Measurements from ENCODE around the gene IL13RA1. TPM values are rescaled to one million over a fixed set of nuclear protein-coding genes. Genes with fewer than 3 reads are reported as not detected.

Gene IL13RA1
- total RNA-seq, 1 experiment from 2014 or later, result 14.4 TPM

DNA sequence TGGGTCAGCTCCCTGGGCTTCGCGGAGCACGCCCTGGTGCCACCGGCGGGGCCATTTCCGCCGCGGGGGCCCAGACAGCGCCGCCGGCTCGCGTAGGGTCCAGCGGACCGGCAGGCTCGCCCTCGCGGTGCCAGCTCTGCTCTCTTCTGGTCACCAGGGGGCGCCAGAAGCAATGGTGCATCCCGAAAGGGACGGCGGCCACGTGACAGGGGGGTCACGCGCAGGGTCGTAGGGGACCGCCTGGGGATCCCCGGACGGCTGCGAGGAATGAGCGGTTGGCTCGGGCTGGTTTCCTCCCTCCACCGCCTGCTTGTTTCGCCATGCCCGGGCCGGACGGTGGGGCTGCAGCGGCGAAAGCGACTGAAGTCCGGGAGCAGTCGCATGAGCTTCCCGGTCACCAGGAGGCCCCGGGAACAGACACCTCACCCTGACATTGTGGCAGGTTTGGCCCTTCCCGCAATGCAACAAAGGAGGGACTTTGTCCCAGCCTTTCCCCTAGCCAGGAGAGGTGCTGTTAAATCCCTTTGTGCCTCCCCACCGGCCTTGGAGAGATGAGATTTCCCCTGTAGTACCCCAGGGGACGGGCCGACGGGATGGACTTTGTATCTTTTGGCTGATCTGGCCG lies 112.0 kb downstream of the IL13RA1 start:
- H2BK15ac ChIP-seq (ENCODE audit: low read depth, low read length), result no peak overlapping the region

More for the DNA sequence above, 112.0 kb downstream of the IL13RA1 start:
- WGBS (ENCODE audit: extremely low coverage, insufficient read length, low lambda C conversion rate), result no CpG with 5 or more reads among the region's 50 CpGs
- H3K4me1 Mint-ChIP-seq, result peaks cover 0 to 3% of the 10 kb centered on the region in 2 experiments; a peak in 1 of 4 replicates
- Histone ChIP-seq H2AFZ (ENCODE audit: low read length) (no peak overlapping the region), H2BK20ac (ENCODE audit: low read depth, low read length, poor library complexity, severe bottlenecking) (no peak overlapping the region), H4K5ac (ENCODE audit: insufficient read length, low read depth, low read length) (no peak overlapping the region), H2BK120ac (ENCODE audit: low read depth, low read length, poor library complexity, severe bottlenecking) (no peak overlapping the region), H3K23me2 (ENCODE audit: insufficient read length, low read depth, low read length, poor library complexity, severe bottlenecking) (no peaks in the 10 kb centered on the region), H2AK5ac (ENCODE audit: insufficient read length, low read length) (no peak overlapping the region), H3K4me1 (ENCODE audit: insufficient read depth, low read length) (no peaks in the 10 kb centered on the region), H3K18ac (ENCODE audit: insufficient read length, low read depth, low read length) (no peak overlapping the region), H4K91ac (ENCODE audit: insufficient read length, low read depth, low read length) (no peak overlapping the region), H3K14ac (ENCODE audit: insufficient read depth, low read length) (peak overlapping the region; percentile 54), H3K56ac (ENCODE audit: insufficient read length, low read depth, low read length) (no peak overlapping the region), H3K9me3 (ENCODE audit: control insufficient read depth, low read depth, low read length) (no peaks in the 10 kb centered on the region), H2BK12ac (ENCODE audit: insufficient read length, low read depth, low read length) (no peak overlapping the region), H4K20me1 (ENCODE audit: control insufficient read depth, insufficient read depth, insufficient read length) (no peaks in the 10 kb centered on the region), H4K8ac (replicated peaks; ENCODE audit: insufficient read length, low read depth, low read length) (no peak overlapping the region), H3K79me2 (ENCODE audit: insufficient read depth, low read length) (no peaks in the 10 kb centered on the region), H3T11ph (ENCODE audit: low read length) (no peak overlapping the region), H3K27ac (ENCODE audit: insufficient read length, low read depth, low read length) (no peak overlapping the region), H3K79me1 (ENCODE audit: insufficient read depth, low read depth, low read length, poor library complexity, severe bottlenecking) (no peaks in the 10 kb centered on the region), H2BK5ac (ENCODE audit: insufficient read length, low read length) (no peak overlapping the region), H3K23ac (ENCODE audit: insufficient read length, low read depth, low read length) (no peak overlapping the region), H3K4ac (ENCODE audit: low read depth, low read length) (no peak overlapping the region), H3K9ac (ENCODE audit: extremely low read depth, insufficient read length, low read length) (peak overlapping the region; percentile 3), H3K4me2 (ENCODE audit: insufficient read depth, insufficient read length, low read length) (peak overlapping the region; percentile 22), H3K27me3 (ENCODE audit: insufficient read depth, low read length) (no peaks in the 10 kb centered on the region; the same call in 1 of the 2 replicates)
- TF ChIP-seq, protein P1, sequence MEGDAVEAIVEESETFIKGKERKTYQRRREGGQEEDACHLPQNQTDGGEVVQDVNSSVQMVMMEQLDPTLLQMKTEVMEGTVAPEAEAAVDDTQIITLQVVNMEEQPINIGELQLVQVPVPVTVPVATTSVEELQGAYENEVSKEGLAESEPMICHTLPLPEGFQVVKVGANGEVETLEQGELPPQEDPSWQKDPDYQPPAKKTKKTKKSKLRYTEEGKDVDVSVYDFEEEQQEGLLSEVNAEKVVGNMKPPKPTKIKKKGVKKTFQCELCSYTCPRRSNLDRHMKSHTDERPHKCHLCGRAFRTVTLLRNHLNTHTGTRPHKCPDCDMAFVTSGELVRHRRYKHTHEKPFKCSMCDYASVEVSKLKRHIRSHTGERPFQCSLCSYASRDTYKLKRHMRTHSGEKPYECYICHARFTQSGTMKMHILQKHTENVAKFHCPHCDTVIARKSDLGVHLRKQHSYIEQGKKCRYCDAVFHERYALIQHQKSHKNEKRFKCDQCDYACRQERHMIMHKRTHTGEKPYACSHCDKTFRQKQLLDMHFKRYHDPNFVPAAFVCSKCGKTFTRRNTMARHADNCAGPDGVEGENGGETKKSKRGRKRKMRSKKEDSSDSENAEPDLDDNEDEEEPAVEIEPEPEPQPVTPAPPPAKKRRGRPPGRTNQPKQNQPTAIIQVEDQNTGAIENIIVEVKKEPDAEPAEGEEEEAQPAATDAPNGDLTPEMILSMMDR (conservative IDR thresholded peaks at IDR 0.05), result peak; percentile 81
- no peak overlapping the region for H3K27ac Mint-ChIP-seq
- H3K4me3 Mint-ChIP-seq, result peak overlapping the region; percentile 58 to 71
- DNase-seq, result peak; percentile 87
- H3K27me3 Mint-ChIP-seq (ENCODE audit: low read depth), result peaks cover 26% of the 10 kb centered on the region
- peaks cover 6 to 60% of the 10 kb centered on the region in 2 experiments; a peak in 4 of 5 replicates for H3K9me3 Mint-ChIP-seq
- peaks cover 0 to 3% (median 0%) of the 10 kb centered on the region in 3 experiments; a peak in 1 of 7 replicates for H3K36me3 Mint-ChIP-seq (ENCODE audit: insufficient read depth in 1 of 3, low read depth in 3 of 3)

Other genes with a start within 250 kb of the IL13RA1 start
- 6.2 and 6.5 TPM in 2 replicates for gene DOCK11, start 231.8 kb upstream of the IL13RA1 start, total RNA-seq (2021)
- 2.1 and 2.6 TPM in 2 replicates for gene ZCCHC12, start 96.2 kb downstream of the IL13RA1 start, total RNA-seq (2021)
- gene LONRF3, start 247.0 kb downstream of the IL13RA1 start, total RNA-seq (2021), result 0.33 and 0.39 TPM in 2 replicates

Data from H9 (cell line).